Right lobe of liver (tissue), 6 donors: ENCODE data around the gene ESYT2. TPM values are rescaled to one million over a fixed set of nuclear protein-coding genes. Genes with fewer than 3 reads are reported as not detected.

Experiments
- ATAC-seq, 4 donors: fragments of 200-7000 bp; cut with Tn5 transposase; one replicate each; pipeline ENCODE4 v1.9.1; 2020; ENCODE audit warnings: mild to moderate bottlenecking in 4 of 4, moderate library complexity in 4 of 4
- DNase-seq, 3 donors: peaks; one replicate each; pipeline ENCODE4 v3.0.0-alpha.2; 2020
- H3K27ac ChIP-seq, 3 donors: fragments of 200-600 bp; one replicate each; pipeline ENCODE4 v1.8.0; 2022
- H3K27me3 ChIP-seq, 2 donors: fragments of 200-600 bp; one replicate each; pipeline ENCODE4 v1.8.0; 2022
- H3K36me3 ChIP-seq, 4 donors: fragments of 200-600 bp; sonication (generic) in 1 of 4; one replicate each; pipeline versions ENCODE4 v1.5.1 to v1.8.0; 2017 to 2022; ENCODE audit warnings: control low read depth in 1 of 4
- H3K4me1 ChIP-seq, 4 donors: fragments of 200-600 bp; sonication (generic) in 1 of 4; one replicate each; pipeline versions ENCODE4 v1.5.1 to v1.8.0; 2017 to 2022; ENCODE audit warnings: control low read depth in 1 of 4
- H3K4me3 ChIP-seq, 3 donors: fragments of 200-600 bp; one replicate each; pipeline ENCODE4 v1.8.0; 2022
- H3K9me3 ChIP-seq, 4 donors: fragments of 200-600 bp; sonication (generic) in 1 of 4; one replicate each; pipeline versions ENCODE4 v1.5.1 to v1.8.0; 2017 to 2022; ENCODE audit warnings: control low read depth in 1 of 4
- POLR2A ChIP-seq: fragments of 450-650 bp; IDR thresholded peaks from one replicate; pipeline ENCODE4 v1.6.1; 2017; ENCODE audit warnings: antibody characterized with exemption, mild to moderate bottlenecking
- WGBS: methylation state at CpG from one replicate; pipeline ENCODE4 v1.1.6; 2018; ENCODE audit warnings: low coverage, low lambda C conversion rate; ENCODE audit not compliant: insufficient coverage; ENCODE audit errors: missing lambda C conversion rate; 5-methylcytosine and 5-hydroxymethylcytosine counted together
- intact Hi-C, 2 donors: fragments of 100-400 bp; cut with DNase I; formaldehyde crosslinking; loops; one replicate each; pipeline versions ENCODE4 v1.11.2 to v1.14.1; 2022
- total RNA-seq, 6 experiments: library from RNA; depleted of rRNA in 2 of 6; stranded (reverse); fragments of >200 nt in 2 of 6; fragmentation: NEBNext Ultra II Directional in 3 of 6; extraction: Animal tissue kit (Norgen Biotek cat#: 25700) in 3 of 6; gene quantifications; one replicate each; pipeline versions ENCODE4 v1.1.0 to v1.2.4, GENCODE V29; 2016 to 2023
- TF ChIP-seq, protein P1 (sequence below), 4 donors: fragments of 200-600 bp in 3 of 4; fragments of 450-650 bp in 1 of 4; IDR thresholded peaks; one replicate each; pipeline versions ENCODE4 v1.5.1 to v1.8.0; 2016 to 2022; ENCODE audit warnings: antibody characterized with exemption in 4 of 4, mild to moderate bottlenecking in 2 of 4
- donor health status: DM: no; HTN: yes; CAD: no.
- donor health status: DM: no; HTN: no; CAD: no.
- donor health status: DM: no; HTN: no; CAD: no.
- donor health status: DM: no; HTN: yes; CAD: no.
- donor health status: DM: no; HTN: yes; CAD: no.

Gene ESYT2
- total RNA-seq, 6 experiments from 2014 or later: 19.7 to 28.7 (median 24.2) TPM

DNA sequence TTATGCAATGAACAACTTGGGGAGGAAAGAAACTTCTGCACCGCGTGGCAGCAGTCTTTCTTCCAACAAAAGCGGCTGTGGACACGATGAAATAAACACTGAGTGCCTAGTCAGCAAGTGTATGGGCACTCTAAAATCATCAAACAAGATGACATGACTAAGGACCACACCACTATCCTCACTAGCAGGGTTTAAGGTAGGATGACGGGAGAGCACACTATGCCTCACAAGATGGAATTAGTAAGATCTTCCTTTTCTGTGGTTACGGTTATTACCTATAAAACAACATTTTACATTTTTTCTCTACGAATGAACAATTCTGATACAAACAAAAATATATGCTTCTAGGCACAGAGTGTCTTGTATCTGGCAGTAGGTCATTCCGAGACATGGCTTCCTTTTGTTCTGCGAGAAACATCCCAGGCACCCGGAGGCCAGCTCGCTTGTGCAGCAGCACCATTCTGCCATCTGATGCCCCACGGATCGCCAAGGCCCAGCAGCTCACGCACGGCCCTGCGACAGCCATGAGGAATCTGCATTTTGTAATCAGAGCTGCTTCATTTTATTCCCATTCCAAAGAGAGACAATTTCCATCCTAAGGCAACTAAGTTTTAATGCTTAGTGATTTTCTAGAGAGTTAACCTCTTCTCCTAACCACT, 70.6 kb downstream of the ESYT2 start:
- no peaks in the 10 kb centered on the region for H3K27me3 ChIP-seq
- TF ChIP-seq, protein P1, sequence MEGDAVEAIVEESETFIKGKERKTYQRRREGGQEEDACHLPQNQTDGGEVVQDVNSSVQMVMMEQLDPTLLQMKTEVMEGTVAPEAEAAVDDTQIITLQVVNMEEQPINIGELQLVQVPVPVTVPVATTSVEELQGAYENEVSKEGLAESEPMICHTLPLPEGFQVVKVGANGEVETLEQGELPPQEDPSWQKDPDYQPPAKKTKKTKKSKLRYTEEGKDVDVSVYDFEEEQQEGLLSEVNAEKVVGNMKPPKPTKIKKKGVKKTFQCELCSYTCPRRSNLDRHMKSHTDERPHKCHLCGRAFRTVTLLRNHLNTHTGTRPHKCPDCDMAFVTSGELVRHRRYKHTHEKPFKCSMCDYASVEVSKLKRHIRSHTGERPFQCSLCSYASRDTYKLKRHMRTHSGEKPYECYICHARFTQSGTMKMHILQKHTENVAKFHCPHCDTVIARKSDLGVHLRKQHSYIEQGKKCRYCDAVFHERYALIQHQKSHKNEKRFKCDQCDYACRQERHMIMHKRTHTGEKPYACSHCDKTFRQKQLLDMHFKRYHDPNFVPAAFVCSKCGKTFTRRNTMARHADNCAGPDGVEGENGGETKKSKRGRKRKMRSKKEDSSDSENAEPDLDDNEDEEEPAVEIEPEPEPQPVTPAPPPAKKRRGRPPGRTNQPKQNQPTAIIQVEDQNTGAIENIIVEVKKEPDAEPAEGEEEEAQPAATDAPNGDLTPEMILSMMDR (IDR thresholded peaks at IDR 0.05): no peak
- TF ChIP-seq POLR2A: no peak
- intact Hi-C loops: no loop called here
- no peaks in the 10 kb centered on the region for H3K9me3 ChIP-seq
- H3K4me1 ChIP-seq: no peaks in the 10 kb centered on the region
- H3K36me3 ChIP-seq: peaks cover 0 to 26% (median 14%) of the 10 kb centered on the region in 4 donors
- WGBS: 89% methylated on average over 13 of the region's 16 CpGs
- H3K27ac ChIP-seq: no peak overlapping the region
- no peak overlapping the region for H3K4me3 ChIP-seq
- DNase-seq (no peak), ATAC-seq (no peak)

DNA sequence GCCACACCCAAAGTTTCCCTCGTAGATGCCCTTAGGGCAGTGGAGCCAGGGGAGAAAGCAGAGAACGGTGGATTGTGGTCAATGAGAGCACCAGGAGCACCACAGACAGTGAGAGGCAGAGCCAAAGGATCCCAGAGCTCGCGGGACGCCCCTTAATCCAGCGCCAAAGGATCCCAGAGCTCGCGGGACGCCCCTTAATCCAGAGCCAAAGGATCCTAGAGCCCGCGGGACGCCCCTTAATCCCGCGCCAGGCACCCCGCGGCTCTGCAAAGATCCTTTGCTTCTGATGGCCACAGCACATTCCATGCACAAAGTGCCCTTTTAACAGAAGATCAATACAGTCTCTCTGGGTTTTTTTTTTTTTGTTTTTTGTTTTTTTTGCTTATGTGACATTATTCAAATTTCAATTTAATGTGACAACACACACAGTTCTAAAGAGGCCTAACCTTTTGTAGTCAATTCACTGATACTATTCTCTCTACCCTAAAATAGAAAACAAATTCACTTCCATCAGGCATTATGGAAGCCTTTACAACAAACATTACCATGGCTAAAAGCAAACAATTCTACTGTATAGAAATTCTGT, 71.8 kb downstream of the ESYT2 start:
- ATAC-seq (no peak), DNase-seq (no peak)
- intact Hi-C loops: no loop called here
- WGBS: 98% methylated on average over 7 of the region's 16 CpGs
- H3K36me3 ChIP-seq: peaks cover 0 to 25% (median 13%) of the 10 kb centered on the region in 4 donors
- H3K9me3 ChIP-seq: no peaks in the 10 kb centered on the region
- H3K4me3 ChIP-seq: no peak overlapping the region
- TF ChIP-seq POLR2A: no peak
- H3K27ac ChIP-seq: no peak overlapping the region
- no peaks in the 10 kb centered on the region for H3K27me3 ChIP-seq
- H3K4me1 ChIP-seq: no peaks in the 10 kb centered on the region

DNA sequence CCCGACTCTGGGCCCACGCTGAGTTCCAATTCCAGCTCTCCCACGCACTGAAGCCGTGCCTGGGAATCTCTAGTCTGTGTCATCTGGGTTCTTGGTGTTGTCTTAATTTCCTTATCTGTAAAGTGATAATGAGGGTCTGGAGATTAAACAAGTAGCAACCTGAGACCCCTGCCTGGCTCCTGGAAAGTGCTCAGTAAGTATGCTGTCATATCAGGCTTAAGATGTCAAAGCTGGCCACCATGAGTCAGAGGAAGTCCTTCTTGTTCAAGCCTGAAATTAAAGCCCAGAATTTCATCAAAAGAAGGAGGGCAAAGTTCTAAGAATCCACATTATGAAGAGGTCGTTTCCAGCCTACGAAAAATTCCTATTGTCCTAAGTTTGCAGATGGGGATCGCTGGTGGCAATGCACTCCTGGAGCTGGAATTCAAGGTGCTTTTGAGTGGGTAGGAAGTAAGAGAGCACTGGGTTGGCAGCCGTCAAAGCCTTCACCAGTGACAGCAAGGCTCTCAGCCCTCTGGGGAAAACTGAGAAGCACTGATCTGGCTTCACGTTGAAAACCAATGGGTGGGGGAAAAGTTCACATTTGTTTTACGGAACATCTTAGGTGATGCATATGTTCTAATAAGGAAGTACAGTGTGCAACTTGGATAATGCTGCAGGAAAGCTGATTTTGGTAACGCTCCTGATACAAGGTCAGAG, 74.4 kb downstream of the ESYT2 start:
- peaks cover 0 to 18% (median 12%) of the 10 kb centered on the region in 4 donors for H3K36me3 ChIP-seq
- intact Hi-C loops: no loop called here
- H3K27ac ChIP-seq: no peak overlapping the region

DNA sequence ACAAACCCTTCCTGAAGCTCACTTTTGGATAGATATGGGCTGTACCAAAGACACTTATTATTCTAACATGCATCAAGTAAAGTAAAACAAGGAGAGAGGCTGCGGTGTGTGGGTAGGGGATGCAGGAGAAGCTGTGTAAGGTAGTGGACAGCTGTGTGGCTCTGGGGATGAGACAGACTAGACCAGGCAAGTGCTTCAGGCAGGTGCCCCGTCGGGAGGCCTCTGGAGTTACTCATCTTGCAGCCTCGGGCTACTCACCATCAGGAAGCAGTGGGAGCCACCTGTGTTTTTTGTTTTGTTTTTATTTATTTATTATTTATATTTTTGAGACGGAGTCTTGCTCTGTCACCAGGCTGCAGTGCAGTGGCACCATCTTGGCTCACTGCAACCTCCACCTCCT, 75.4 kb downstream of the ESYT2 start:
- TF ChIP-seq, protein P1 (IDR thresholded peaks at IDR 0.05): no peak
- no peak for TF ChIP-seq POLR2A
- H3K4me1 ChIP-seq: no peaks in the 10 kb centered on the region
- no peaks in the 10 kb centered on the region for H3K27me3 ChIP-seq
- DNase-seq: no peak
- 96% methylated on average over 4 of the region's 5 CpGs for WGBS
- H3K4me3 ChIP-seq: no peak overlapping the region
- H3K9me3 ChIP-seq: no peaks in the 10 kb centered on the region
- no peak for ATAC-seq
- no peak overlapping the region for H3K27ac ChIP-seq
- intact Hi-C loops: no loop called here
- H3K36me3 ChIP-seq: peaks cover 0 to 8% (median 7%) of the 10 kb centered on the region in 4 donors

More for the DNA sequence above, 74.4 kb downstream of the ESYT2 start:
- Histone ChIP-seq H3K27me3 (no peaks in the 10 kb centered on the region), H3K9me3 (no peaks in the 10 kb centered on the region), H3K4me3 (no peak overlapping the region), H3K4me1 (no peaks in the 10 kb centered on the region)
- no peak for TF ChIP-seq POLR2A
- ATAC-seq: peak in 1 of 4 donors; percentile 30
- 59% methylated on average over 6 of the region's 11 CpGs for WGBS
- DNase-seq: no peak

DNA sequence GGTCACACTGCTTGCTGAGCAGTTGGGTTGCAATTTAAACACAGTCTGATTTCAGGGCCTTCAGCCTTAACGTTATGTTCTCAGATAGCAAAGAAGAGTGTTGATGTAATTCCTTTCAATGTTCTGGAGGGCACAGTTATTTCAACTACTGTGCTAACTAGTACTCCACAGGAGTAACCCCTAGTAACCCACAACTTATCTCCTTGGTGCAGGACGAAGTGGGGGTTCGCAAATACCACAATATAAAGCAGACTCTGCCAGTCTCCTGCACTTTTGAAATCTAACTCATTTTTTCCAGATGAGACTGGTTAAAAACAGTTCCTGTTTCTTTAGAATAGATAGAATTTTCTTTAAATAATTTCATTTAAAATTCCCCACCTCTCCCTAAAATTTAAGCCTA, 77.6 kb downstream of the ESYT2 start:
- Histone ChIP-seq H3K4me3 (no peak overlapping the region), H3K36me3 (peaks cover 0 to 12% (median 2%) of the 10 kb centered on the region in 4 donors), H3K4me1 (no peaks in the 10 kb centered on the region), H3K27me3 (no peaks in the 10 kb centered on the region), H3K27ac (no peak overlapping the region), H3K9me3 (no peaks in the 10 kb centered on the region)
- no peak for TF ChIP-seq POLR2A
- TF ChIP-seq, protein P1 (IDR thresholded peaks at IDR 0.05): no peak
- ATAC-seq (no peak), DNase-seq (no peak)
- WGBS: 100% methylated on average over 3 of the region's 3 CpGs
- intact Hi-C loops: no loop called here
